SH-SY5Y (cell line): ENCODE data around the gene PRG3.

ENCODE experiments used
- GATA2 ChIP-seq: IDR thresholded peaks from 2 replicates; pipeline ENCODE4 v1.6.1; 2011; ENCODE audit warnings: mild to moderate bottlenecking, low read depth, low read length
- GATA3 ChIP-seq: IDR thresholded peaks from 2 replicates; pipeline ENCODE4 v1.6.1; 2011; ENCODE audit warnings: low read depth, mild to moderate bottlenecking, low read length, moderate library complexity

GRCh38 chr11:57421805-57422204 lies 40.9 kb upstream of the PRG3 start:
- no peak for TF ChIP-seq GATA2
- TF ChIP-seq GATA3: no peak
